ENCODE measurements around the gene ALG10B. TPM values are rescaled to one million over a fixed set of nuclear protein-coding genes. Genes with fewer than 3 reads are reported as not detected.
"Not testable (repeated sequence)": the region's sequence is repeated elsewhere in the genome, so short reads cannot be mapped to it uniquely, and the experiment has no call there.

The ALG10B gene
- total RNA-seq, 2 donors from 2014 or later, result 4.2 to 6.8 TPM

- no peaks in the 10 kb centered on the region for H3K36me3 ChIP-seq
- no peaks in the 10 kb centered on the region for H3K4me1 ChIP-seq (replicated peaks)
- no peak for TF ChIP-seq CTCF (IDR thresholded peaks at IDR 0.05)
- no peak for TF ChIP-seq POLR2AphosphoS5 (IDR thresholded peaks at IDR 0.05)
- no peak for TF ChIP-seq POLR2A (IDR thresholded peaks at IDR 0.05)
- no peaks in the 10 kb centered on the region for H3K27me3 ChIP-seq (replicated peaks; ENCODE audit: insufficient read depth)
- H3K4me3 ChIP-seq, result no peak overlapping the region
- no peak overlapping the region for H3K27ac ChIP-seq
- no peaks in the 10 kb centered on the region for H3K9me3 ChIP-seq
- intact Hi-C loops (cut with DNase I), result no loop called here
- no peak for DNase-seq (ENCODE audit: low spot score)
These were observed 33.7 kb upstream of the ALG10B start for GRCh38 chr12:38282886-38283285.

GRCh38 chr12:38289396-38289795, 27.2 kb upstream of the ALG10B start:
- no peaks in the 10 kb centered on the region for H3K36me3 ChIP-seq
- H3K27me3 ChIP-seq (replicated peaks; ENCODE audit: insufficient read depth), result no peaks in the 10 kb centered on the region
- H3K9me3 ChIP-seq, result no peaks in the 10 kb centered on the region
- no peak for DNase-seq (ENCODE audit: low spot score)
- WGBS, result 75% methylated on average over 2 of the region's 2 CpGs
- no peak overlapping the region for H3K27ac ChIP-seq
- TF ChIP-seq CTCF (IDR thresholded peaks at IDR 0.05) (no peak), POLR2A (IDR thresholded peaks at IDR 0.05) (no peak), POLR2AphosphoS5 (IDR thresholded peaks at IDR 0.05) (no peak)
- intact Hi-C loops (cut with DNase I), result no loop called here
- no peaks in the 10 kb centered on the region for H3K4me1 ChIP-seq (replicated peaks)
- H3K4me3 ChIP-seq, result no peak overlapping the region

GRCh38 chr12:38291160-38291559, 25.4 kb upstream of the ALG10B start:
- no peaks in the 10 kb centered on the region for H3K36me3 ChIP-seq
- H3K4me3 ChIP-seq, result no peak overlapping the region
- TF ChIP-seq POLR2A (IDR thresholded peaks at IDR 0.05) (no peak), POLR2AphosphoS5 (IDR thresholded peaks at IDR 0.05) (no peak), CTCF (IDR thresholded peaks at IDR 0.05) (no peak)
- no peak for DNase-seq (ENCODE audit: low spot score)
- H3K27me3 ChIP-seq (replicated peaks; ENCODE audit: insufficient read depth), result no peaks in the 10 kb centered on the region
- H3K9me3 ChIP-seq, result no peaks in the 10 kb centered on the region
- intact Hi-C loops (cut with DNase I), result no loop called here
- 69% methylated on average over 4 of the region's 4 CpGs for WGBS
- no peak overlapping the region for H3K27ac ChIP-seq
- H3K4me1 ChIP-seq (replicated peaks), result no peaks in the 10 kb centered on the region

GRCh38 chr12:38302972-38303371, 13.6 kb upstream of the ALG10B start:
- H3K4me1 ChIP-seq (replicated peaks); H3K27me3 ChIP-seq (replicated peaks; ENCODE audit: insufficient read depth); H3K4me3 ChIP-seq; DNase-seq (ENCODE audit: low spot score); intact Hi-C loops (cut with DNase I); H3K27ac ChIP-seq; H3K36me3 ChIP-seq; H3K9me3 ChIP-seq: not testable (repeated sequence)
- WGBS, result 27% methylated on average over 1 of the region's 1 CpG

GRCh38 chr12:38321966-38322365, 5.4 kb downstream of the ALG10B start:
- H3K27me3 ChIP-seq (replicated peaks; ENCODE audit: insufficient read depth), result not testable (repeated sequence)
- WGBS, result 95% methylated on average over 2 of the region's 2 CpGs

GRCh38 chr12:38324912-38325311, 8.3 kb downstream of the ALG10B start:
- WGBS, result 37% methylated on average over 2 of the region's 2 CpGs
- no peak overlapping the region for H3K27ac ChIP-seq
- H3K36me3 ChIP-seq, result no peaks in the 10 kb centered on the region
- no peak overlapping the region for H3K4me3 ChIP-seq
- H3K4me1 ChIP-seq (replicated peaks), result no peaks in the 10 kb centered on the region
- no peaks in the 10 kb centered on the region for H3K27me3 ChIP-seq (replicated peaks; ENCODE audit: insufficient read depth)
- no peaks in the 10 kb centered on the region for H3K9me3 ChIP-seq
- intact Hi-C loops (cut with DNase I), result loop anchor here (5.0 to 10.0 kb wide), 2 partner anchors 777 to 950 kb away; no protein-coding TSS in a partner anchor
- TF ChIP-seq CTCF (IDR thresholded peaks at IDR 0.05) (no peak), POLR2A (IDR thresholded peaks at IDR 0.05) (no peak), POLR2AphosphoS5 (IDR thresholded peaks at IDR 0.05) (no peak)
- no peak for DNase-seq (ENCODE audit: low spot score)

More at GRCh38 chr12:38321966-38322365, 5.4 kb downstream of the ALG10B start:
- intact Hi-C loops (cut with DNase I), result loop anchor here (10.0 kb wide), 1 partner anchor 953 kb away; no protein-coding TSS in a partner anchor
- H3K4me1 ChIP-seq (replicated peaks); H3K4me3 ChIP-seq; H3K36me3 ChIP-seq; H3K27ac ChIP-seq; H3K9me3 ChIP-seq; DNase-seq (ENCODE audit: low spot score): not testable (repeated sequence)
